Measurements from ENCODE around the gene GLIPR1L2.

GLIPR1L2 gene

GRCh38 chr12:75479963-75480461, 89.1 kb downstream of the GLIPR1L2 start:
- no peak for DNase-seq

- DNase-seq = no peak
Observed at GRCh38 chr12:75480469-75480949, 89.6 kb downstream of the GLIPR1L2 start, which contains the start of gene GLIPR1. Gene GLIPR1 (plus strand): TSS chr12:75480755. CDS start chr12:75480881, 126 bp downstream.

- DNase-seq = no peak
Observed at GRCh38 chr12:75481013-75481705, 90.3 kb downstream of the GLIPR1L2 start.

GRCh38 chr12:75481774-75482173, 90.9 kb downstream of the GLIPR1L2 start:
- no peak for DNase-seq

All from NCI-H748 treated with DMSO at 0.1 percent for 48 hours (cell line).